HepG2 (cell line): ENCODE results near the gene VIPR1. TPM values are rescaled to one million over a fixed set of nuclear protein-coding genes. Genes with fewer than 3 reads are reported as not detected.

Experiments used
- CC2D1A ChIP-seq: sonication (generic); formaldehyde crosslinking; IDR thresholded peaks from 2 replicates; pipeline ENCODE4 v1.8.1; 2023; ENCODE audit warnings: mild to moderate bottlenecking, missing genetic modification reagents
- IKZF4 ChIP-seq: sonication (generic); formaldehyde crosslinking; IDR thresholded peaks from 2 replicates; pipeline ENCODE4 v1.5.1; 2020; ENCODE audit warnings: borderline replicate concordance, mild to moderate bottlenecking, low read depth, missing genetic modification reagents; ENCODE audit errors: not compliant biosample characterization
- LCORL ChIP-seq, 2 experiments: fragments of 450-650 bp in 1 of 2; sonication (generic) in 1 of 2; formaldehyde crosslinking in 1 of 2; IDR thresholded peaks; 2 replicates each; pipeline versions ENCODE4 v1.5.0 to v1.6.1; 2017 to 2020; ENCODE audit warnings: antibody characterized with exemption in 1 of 2, missing genetic modification reagents in 1 of 2
- MBNL3 ChIP-seq: fragments of 250-450 bp; sonication (Bioruptor Pico); conservative IDR thresholded peaks from 2 replicates; pipeline ENCODE4 v1.8.0; 2022; ENCODE audit warnings: mild to moderate bottlenecking, inconsistent platforms
- MZF1 ChIP-seq: sonication (generic); formaldehyde crosslinking; IDR thresholded peaks from 2 replicates; pipeline ENCODE4 v1.8.1; 2023; ENCODE audit warnings: mild to moderate bottlenecking, missing genetic modification reagents, borderline replicate concordance
- POLR2G ChIP-seq: fragments of 200-400 bp; formaldehyde crosslinking; IDR thresholded peaks from 2 replicates; pipeline ENCODE4 v1.6.1; 2018; ENCODE audit warnings: mild to moderate bottlenecking, low read depth, low read length, moderate library complexity
- PTBP1 ChIP-seq: fragments of 200-400 bp; formaldehyde crosslinking; IDR thresholded peaks from 2 replicates; pipeline ENCODE4 v1.6.1; 2018; ENCODE audit warnings: low read length, low read depth; ENCODE audit not compliant: poor library complexity, severe bottlenecking
- SOX5 ChIP-seq: IDR thresholded peaks from 2 replicates; pipeline ENCODE4 v1.6.1; 2016; ENCODE audit warnings: borderline replicate concordance
- TEAD3 ChIP-seq: optimal IDR thresholded peaks from 2 replicates; pipeline ENCODE3; 2016; ENCODE audit warnings: borderline replicate concordance
- ZNF101 ChIP-seq: sonication (generic); formaldehyde crosslinking; IDR thresholded peaks from 2 replicates; pipeline ENCODE4 v1.4.0; 2020; ENCODE audit warnings: mild to moderate bottlenecking, low read depth, missing genetic modification reagents, borderline replicate concordance
- ZNF746 ChIP-seq: sonication (generic); formaldehyde crosslinking; IDR thresholded peaks from 2 replicates; pipeline ENCODE4 v1.8.0; 2022; ENCODE audit warnings: mild to moderate bottlenecking, missing genetic modification reagents
- polyA plus RNA-seq, 8 experiments: library from polyadenylated mRNA; depleted of rRNA in 3 of 8; stranded (reverse) in 7 of 8; unstranded in 1 of 8; fragments of >200 nt; fragmentation: Illumina TruSeq in 4 of 8; extraction: Trizol in 4 of 8; gene quantifications; 2 replicates each; pipeline versions ENCODE4 v1.2.1 to v1.2.3, GENCODE V29; 2011 to 2016; ENCODE audit warnings: low read depth in 4 of 8, missing spikeins in 1 of 8, mixed read lengths in 1 of 8; ENCODE audit not compliant: insufficient read depth in 1 of 8
- total RNA-seq, 5 experiments: library from RNA; depleted of rRNA; stranded (reverse); fragments of >200 nt; fragmentation: Illumina TruSeq; extraction: Trizol; gene quantifications; 2 replicates each; pipeline ENCODE4 v1.2.3, GENCODE V29; 2016; ENCODE audit warnings: low read depth in 1 of 5
- TF ChIP-seq, protein P1 (sequence below): sonication (generic); formaldehyde crosslinking; conservative IDR thresholded peaks from 2 replicates; pipeline ENCODE4 v1.8.0; 2022; ENCODE audit warnings: low read depth, missing genetic modification reagents
- TF ChIP-seq, protein P2 (sequence below): sonication (generic); formaldehyde crosslinking; IDR thresholded peaks from 2 replicates; pipeline ENCODE4 v1.4.0; 2020; ENCODE audit warnings: missing genetic modification reagents
- TF ChIP-seq, protein P3 (sequence below): sonication (generic); formaldehyde crosslinking; IDR thresholded peaks from 2 replicates; pipeline ENCODE4 v1.9.0; 2021; ENCODE audit warnings: mild to moderate bottlenecking, missing genetic modification reagents
- TF ChIP-seq, protein P4 (sequence below): sonication (generic); formaldehyde crosslinking; IDR thresholded peaks from 2 replicates; pipeline ENCODE4 v1.8.0; 2022; ENCODE audit warnings: missing genetic modification reagents, mild to moderate bottlenecking, borderline replicate concordance
- TF ChIP-seq, protein P5 (sequence below): IDR thresholded peaks from 2 replicates; pipeline ENCODE4 v1.6.1; 2016; ENCODE audit warnings: missing compliant biosample characterization, missing genetic modification reagents, borderline replicate concordance

Gene VIPR1
- total and polyA plus RNA-seq, 2 of the 13 experiments (the other 11 are each of a cell fraction or from before 2014, with no cell fraction given) = 0.04 to 0.11 TPM

DNA sequence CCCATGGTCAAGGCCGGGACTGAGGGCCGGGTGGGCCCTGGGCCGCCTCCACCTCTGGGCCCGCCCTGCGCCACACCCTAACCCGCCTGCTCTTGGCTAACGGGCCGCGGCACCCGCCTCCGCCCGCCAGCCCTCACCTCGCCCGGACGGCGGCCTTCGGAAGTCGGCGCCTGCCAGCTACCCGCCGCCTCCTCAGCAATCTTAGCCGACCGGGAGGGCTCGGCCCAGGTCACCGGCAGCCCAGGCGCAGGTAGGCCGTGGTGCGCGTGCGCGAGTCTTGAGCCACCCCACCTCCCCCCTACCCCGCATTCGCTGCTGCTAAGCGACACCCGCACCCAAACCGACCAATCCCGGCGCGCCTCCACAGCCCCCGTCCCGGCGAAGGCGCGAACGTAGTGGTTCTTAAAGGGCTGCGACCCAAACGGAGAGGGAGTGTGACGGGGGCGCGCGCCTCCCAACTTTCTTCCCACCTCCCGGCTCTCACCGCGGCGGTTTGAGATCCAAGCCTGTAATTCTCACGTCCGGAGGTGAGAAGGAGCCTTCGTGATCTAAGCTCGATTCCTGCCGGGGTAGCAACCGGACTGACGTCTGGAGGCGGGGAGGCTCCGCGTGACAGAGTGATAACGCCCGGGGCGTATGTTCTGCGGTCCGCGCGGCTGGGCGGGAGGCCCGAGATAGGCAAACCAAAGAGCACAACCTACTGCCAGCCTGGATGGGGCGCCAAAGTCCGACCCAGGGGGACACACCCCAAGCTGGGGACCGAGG, 79.4 kb downstream of the VIPR1 start, which contains the start of gene SEC22C (continued):
- TF ChIP-seq, protein P1, sequence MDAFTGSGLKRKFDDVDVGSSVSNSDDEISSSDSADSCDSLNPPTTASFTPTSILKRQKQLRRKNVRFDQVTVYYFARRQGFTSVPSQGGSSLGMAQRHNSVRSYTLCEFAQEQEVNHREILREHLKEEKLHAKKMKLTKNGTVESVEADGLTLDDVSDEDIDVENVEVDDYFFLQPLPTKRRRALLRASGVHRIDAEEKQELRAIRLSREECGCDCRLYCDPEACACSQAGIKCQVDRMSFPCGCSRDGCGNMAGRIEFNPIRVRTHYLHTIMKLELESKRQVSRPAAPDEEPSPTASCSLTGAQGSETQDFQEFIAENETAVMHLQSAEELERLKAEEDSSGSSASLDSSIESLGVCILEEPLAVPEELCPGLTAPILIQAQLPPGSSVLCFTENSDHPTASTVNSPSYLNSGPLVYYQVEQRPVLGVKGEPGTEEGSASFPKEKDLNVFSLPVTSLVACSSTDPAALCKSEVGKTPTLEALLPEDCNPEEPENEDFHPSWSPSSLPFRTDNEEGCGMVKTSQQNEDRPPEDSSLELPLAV (CRISPR knock-in tag) = no peak
- TF ChIP-seq CC2D1A (CRISPR knock-in tag) (no peak), ZNF746 (CRISPR knock-in tag) (no peak), ZNF101 (0 out of 2 replicates have a peak, but pooled peaks have one; percentile 59), IKZF4 (peak; percentile 35), PTBP1 (peak; percentile 43), POLR2G (peak; percentile 88), SOX5 (no peak), TEAD3 (no peak), LCORL (IDR thresholded peaks at IDR 0.05) (no peak), LCORL (CRISPR knock-in tag; IDR thresholded peaks at IDR 0.05) (peak; percentile 72), MZF1 (CRISPR knock-in tag) (no peak), MBNL3 (CRISPR knock-in tag) (no peak)
- TF ChIP-seq, protein P2, sequence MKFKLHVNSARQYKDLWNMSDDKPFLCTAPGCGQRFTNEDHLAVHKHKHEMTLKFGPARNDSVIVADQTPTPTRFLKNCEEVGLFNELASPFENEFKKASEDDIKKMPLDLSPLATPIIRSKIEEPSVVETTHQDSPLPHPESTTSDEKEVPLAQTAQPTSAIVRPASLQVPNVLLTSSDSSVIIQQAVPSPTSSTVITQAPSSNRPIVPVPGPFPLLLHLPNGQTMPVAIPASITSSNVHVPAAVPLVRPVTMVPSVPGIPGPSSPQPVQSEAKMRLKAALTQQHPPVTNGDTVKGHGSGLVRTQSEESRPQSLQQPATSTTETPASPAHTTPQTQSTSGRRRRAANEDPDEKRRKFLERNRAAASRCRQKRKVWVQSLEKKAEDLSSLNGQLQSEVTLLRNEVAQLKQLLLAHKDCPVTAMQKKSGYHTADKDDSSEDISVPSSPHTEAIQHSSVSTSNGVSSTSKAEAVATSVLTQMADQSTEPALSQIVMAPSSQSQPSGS = peak; percentile 41; the same call in 1 of the 2 replicates
- TF ChIP-seq, protein P3, sequence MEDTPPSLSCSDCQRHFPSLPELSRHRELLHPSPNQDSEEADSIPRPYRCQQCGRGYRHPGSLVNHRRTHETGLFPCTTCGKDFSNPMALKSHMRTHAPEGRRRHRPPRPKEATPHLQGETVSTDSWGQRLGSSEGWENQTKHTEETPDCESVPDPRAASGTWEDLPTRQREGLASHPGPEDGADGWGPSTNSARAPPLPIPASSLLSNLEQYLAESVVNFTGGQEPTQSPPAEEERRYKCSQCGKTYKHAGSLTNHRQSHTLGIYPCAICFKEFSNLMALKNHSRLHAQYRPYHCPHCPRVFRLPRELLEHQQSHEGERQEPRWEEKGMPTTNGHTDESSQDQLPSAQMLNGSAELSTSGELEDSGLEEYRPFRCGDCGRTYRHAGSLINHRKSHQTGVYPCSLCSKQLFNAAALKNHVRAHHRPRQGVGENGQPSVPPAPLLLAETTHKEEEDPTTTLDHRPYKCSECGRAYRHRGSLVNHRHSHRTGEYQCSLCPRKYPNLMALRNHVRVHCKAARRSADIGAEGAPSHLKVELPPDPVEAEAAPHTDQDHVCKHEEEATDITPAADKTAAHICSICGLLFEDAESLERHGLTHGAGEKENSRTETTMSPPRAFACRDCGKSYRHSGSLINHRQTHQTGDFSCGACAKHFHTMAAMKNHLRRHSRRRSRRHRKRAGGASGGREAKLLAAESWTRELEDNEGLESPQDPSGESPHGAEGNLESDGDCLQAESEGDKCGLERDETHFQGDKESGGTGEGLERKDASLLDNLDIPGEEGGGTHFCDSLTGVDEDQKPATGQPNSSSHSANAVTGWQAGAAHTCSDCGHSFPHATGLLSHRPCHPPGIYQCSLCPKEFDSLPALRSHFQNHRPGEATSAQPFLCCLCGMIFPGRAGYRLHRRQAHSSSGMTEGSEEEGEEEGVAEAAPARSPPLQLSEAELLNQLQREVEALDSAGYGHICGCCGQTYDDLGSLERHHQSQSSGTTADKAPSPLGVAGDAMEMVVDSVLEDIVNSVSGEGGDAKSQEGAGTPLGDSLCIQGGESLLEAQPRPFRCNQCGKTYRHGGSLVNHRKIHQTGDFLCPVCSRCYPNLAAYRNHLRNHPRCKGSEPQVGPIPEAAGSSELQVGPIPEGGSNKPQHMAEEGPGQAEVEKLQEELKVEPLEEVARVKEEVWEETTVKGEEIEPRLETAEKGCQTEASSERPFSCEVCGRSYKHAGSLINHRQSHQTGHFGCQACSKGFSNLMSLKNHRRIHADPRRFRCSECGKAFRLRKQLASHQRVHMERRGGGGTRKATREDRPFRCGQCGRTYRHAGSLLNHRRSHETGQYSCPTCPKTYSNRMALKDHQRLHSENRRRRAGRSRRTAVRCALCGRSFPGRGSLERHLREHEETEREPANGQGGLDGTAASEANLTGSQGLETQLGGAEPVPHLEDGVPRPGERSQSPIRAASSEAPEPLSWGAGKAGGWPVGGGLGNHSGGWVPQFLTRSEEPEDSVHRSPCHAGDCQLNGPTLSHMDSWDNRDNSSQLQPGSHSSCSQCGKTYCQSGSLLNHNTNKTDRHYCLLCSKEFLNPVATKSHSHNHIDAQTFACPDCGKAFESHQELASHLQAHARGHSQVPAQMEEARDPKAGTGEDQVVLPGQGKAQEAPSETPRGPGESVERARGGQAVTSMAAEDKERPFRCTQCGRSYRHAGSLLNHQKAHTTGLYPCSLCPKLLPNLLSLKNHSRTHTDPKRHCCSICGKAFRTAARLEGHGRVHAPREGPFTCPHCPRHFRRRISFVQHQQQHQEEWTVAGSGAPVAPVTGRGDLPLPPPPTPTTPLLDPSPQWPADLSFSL (CRISPR knock-in tag) = no peak
- TF ChIP-seq, protein P4, sequence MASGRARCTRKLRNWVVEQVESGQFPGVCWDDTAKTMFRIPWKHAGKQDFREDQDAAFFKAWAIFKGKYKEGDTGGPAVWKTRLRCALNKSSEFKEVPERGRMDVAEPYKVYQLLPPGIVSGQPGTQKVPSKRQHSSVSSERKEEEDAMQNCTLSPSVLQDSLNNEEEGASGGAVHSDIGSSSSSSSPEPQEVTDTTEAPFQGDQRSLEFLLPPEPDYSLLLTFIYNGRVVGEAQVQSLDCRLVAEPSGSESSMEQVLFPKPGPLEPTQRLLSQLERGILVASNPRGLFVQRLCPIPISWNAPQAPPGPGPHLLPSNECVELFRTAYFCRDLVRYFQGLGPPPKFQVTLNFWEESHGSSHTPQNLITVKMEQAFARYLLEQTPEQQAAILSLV (CRISPR knock-in tag) = peak; percentile 86
- TF ChIP-seq, protein P5, sequence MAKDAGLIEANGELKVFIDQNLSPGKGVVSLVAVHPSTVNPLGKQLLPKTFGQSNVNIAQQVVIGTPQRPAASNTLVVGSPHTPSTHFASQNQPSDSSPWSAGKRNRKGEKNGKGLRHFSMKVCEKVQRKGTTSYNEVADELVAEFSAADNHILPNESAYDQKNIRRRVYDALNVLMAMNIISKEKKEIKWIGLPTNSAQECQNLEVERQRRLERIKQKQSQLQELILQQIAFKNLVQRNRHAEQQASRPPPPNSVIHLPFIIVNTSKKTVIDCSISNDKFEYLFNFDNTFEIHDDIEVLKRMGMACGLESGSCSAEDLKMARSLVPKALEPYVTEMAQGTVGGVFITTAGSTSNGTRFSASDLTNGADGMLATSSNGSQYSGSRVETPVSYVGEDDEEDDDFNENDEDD (CRISPR knock-in tag) = peak; percentile 86; the same call in 1 of the 2 replicates
